K562 (cell line): ENCODE results near the gene ARMC8. TPM values are rescaled to one million over a fixed set of nuclear protein-coding genes. Genes with fewer than 3 reads are reported as not detected.

Experiments
- ETV6 ChIP-seq, 3 experiments: fragments of 150-350 bp in 1 of 3; sonication (generic) in 1 of 3; formaldehyde crosslinking in 1 of 3; IDR thresholded peaks; 2 replicates each; pipeline versions ENCODE4 v1.6.1 to v1.8.0; 2014 to 2022; ENCODE audit warnings: borderline replicate concordance in 2 of 3, low read depth in 2 of 3, antibody characterized with exemption in 1 of 3, low read length in 1 of 3, mild to moderate bottlenecking in 1 of 3, missing genetic modification reagents in 1 of 3
- FIP1L1 ChIP-seq: fragments of 200-400 bp; formaldehyde crosslinking; IDR thresholded peaks from 2 replicates; pipeline ENCODE4 v1.6.1; 2018; ENCODE audit warnings: mild to moderate bottlenecking, low read depth, low read length; ENCODE audit not compliant: poor library complexity, severe bottlenecking
- GABPA ChIP-seq: fragments of 200-800 bp; sonication (Bioruptor generic); conservative IDR thresholded peaks from 2 replicates; pipeline ENCODE4 v1.6.1; 2016; ENCODE audit warnings: low read depth, missing genetic modification characterization, missing compliant biosample characterization
- HDAC3 ChIP-seq: fragments of 450-650 bp; IDR thresholded peaks from 2 replicates; pipeline ENCODE4 v1.6.1; 2018; ENCODE audit warnings: borderline replicate concordance, mild to moderate bottlenecking, moderate library complexity; ENCODE audit not compliant: partially characterized antibody
- HMG20B ChIP-seq: fragments of 250-450 bp; sonication (Bioruptor Pico); IDR thresholded peaks from 2 replicates; pipeline ENCODE4 v1.5.0; 2021; ENCODE audit warnings: mild to moderate bottlenecking
- MAFG ChIP-seq: fragments of 450-650 bp; conservative IDR thresholded peaks from 2 replicates; pipeline ENCODE4 v1.6.1; 2016; ENCODE audit warnings: missing genetic modification characterization, missing compliant biosample characterization
- PURB ChIP-seq: sonication (generic); formaldehyde crosslinking; IDR thresholded peaks from 2 replicates; pipeline ENCODE4 v1.9.0; 2021; ENCODE audit warnings: low read depth, mild to moderate bottlenecking, missing genetic modification reagents
- SMAD3 ChIP-seq: fragments of 450-650 bp; formaldehyde crosslinking; conservative IDR thresholded peaks from 2 replicates; pipeline ENCODE4 v1.4.0; 2020; ENCODE audit warnings: mild to moderate bottlenecking
- STAG1 ChIP-seq: sonication (generic); formaldehyde crosslinking; IDR thresholded peaks from 2 replicates; pipeline ENCODE4 v1.5.0; 2020; ENCODE audit warnings: missing genetic modification reagents, borderline replicate concordance
- TAF9B ChIP-seq: fragments of 450-650 bp; IDR thresholded peaks from 2 replicates; pipeline ENCODE4 v1.6.1; 2018; ENCODE audit warnings: mild to moderate bottlenecking; ENCODE audit not compliant: partially characterized antibody
- YY1 ChIP-seq, 3 experiments: IDR thresholded peaks; 2 replicates each; pipeline ENCODE4 v1.6.1; 2011; ENCODE audit warnings: low read length in 2 of 3, mild to moderate bottlenecking in 2 of 3, moderate library complexity in 2 of 3, borderline replicate concordance in 1 of 3, control low read depth in 1 of 3, low read depth in 1 of 3; ENCODE audit not compliant: insufficient read depth in 3 of 3, insufficient replicate concordance in 2 of 3, control insufficient read depth in 1 of 3, insufficient read length in 1 of 3; ENCODE audit errors: extremely low read depth in 1 of 3
- ZC3H8 ChIP-seq: fragments of 450-650 bp; IDR thresholded peaks from 2 replicates; pipeline ENCODE4 v1.6.1; 2017
- ZNF134 ChIP-seq: fragments of 250-450 bp; sonication (Bioruptor Pico); conservative IDR thresholded peaks from 2 replicates; pipeline ENCODE4 v1.4.0; 2020
- ZNF217 ChIP-seq: sonication (generic); formaldehyde crosslinking; IDR thresholded peaks from 2 replicates; pipeline ENCODE4 v1.8.0; 2022; ENCODE audit warnings: mild to moderate bottlenecking, missing genetic modification reagents
- ZNF239 ChIP-seq: fragments of 250-450 bp; sonication (Bioruptor Pico); IDR thresholded peaks from 2 replicates; pipeline ENCODE4 v1.4.0; 2020; ENCODE audit warnings: mild to moderate bottlenecking
- ZNF57 ChIP-seq: fragments of 450-650 bp; formaldehyde crosslinking; IDR thresholded peaks from 2 replicates; pipeline ENCODE4 v1.4.0; 2020; ENCODE audit warnings: mild to moderate bottlenecking, moderate library complexity
- polyA plus RNA-seq, 8 experiments: library from polyadenylated mRNA; depleted of rRNA in 4 of 8; stranded (reverse) in 5 of 8; unstranded in 3 of 8; fragments of >200 nt; fragmentation: Nextera tagmentation in 2 of 8; fragmentation: Illumina TruSeq in 1 of 8; extraction: Ambion mirVana in 2 of 8; extraction: Trizol in 1 of 8; gene quantifications; 2 replicates each; pipeline versions ENCODE4 v1.2.1 to v1.2.3, GENCODE V29; 2011 to 2014; ENCODE audit warnings: inconsistent platforms in 1 of 8, missing spikeins in 1 of 8
- total RNA-seq, 7 experiments: library from RNA; depleted of rRNA in 6 of 7; stranded (reverse); fragments of >200 nt in 6 of 7; fragmentation: Illumina TruSeq in 2 of 7; extraction: Trizol in 2 of 7; gene quantifications; 2 replicates each; pipeline versions ENCODE4 v1.2.1 to v1.2.3, GENCODE V29; 2011 to 2021; ENCODE audit warnings: low replicate concordance in 1 of 7
- TF ChIP-seq, protein P1 (sequence below), 3 experiments: fragments of 200-800 bp in 1 of 3; fragments of 250-450 bp in 1 of 3; fragments of 450-650 bp in 1 of 3; sonication (Bioruptor Pico) in 1 of 3; sonication (Bioruptor generic) in 1 of 3; formaldehyde crosslinking in 1 of 3; IDR thresholded peaks; 2 replicates each; pipeline versions ENCODE4 v1.6.1 to v1.8.0; 2016 to 2022; ENCODE audit warnings: mild to moderate bottlenecking in 2 of 3, missing genetic modification characterization in 2 of 3, missing compliant biosample characterization in 1 of 3, moderate library complexity in 1 of 3
- TF ChIP-seq, protein P2 (sequence below): sonication (generic); IDR thresholded peaks from 2 replicates; pipeline ENCODE4 v1.6.1; 2016
- TF ChIP-seq, protein P3 (sequence below): fragments of 250-450 bp; sonication (Bioruptor Pico); IDR thresholded peaks from 2 replicates; pipeline ENCODE4 v1.8.0; 2021; ENCODE audit warnings: borderline replicate concordance, mild to moderate bottlenecking, moderate library complexity; ENCODE audit not compliant: poor library complexity, severe bottlenecking

ARMC8 gene
- total and polyA plus RNA-seq, 9 of the 15 experiments (the other 6 are each of a cell fraction or from before 2014, with no cell fraction given) = 22.4 to 76.1 (median 37.3) TPM

DNA sequence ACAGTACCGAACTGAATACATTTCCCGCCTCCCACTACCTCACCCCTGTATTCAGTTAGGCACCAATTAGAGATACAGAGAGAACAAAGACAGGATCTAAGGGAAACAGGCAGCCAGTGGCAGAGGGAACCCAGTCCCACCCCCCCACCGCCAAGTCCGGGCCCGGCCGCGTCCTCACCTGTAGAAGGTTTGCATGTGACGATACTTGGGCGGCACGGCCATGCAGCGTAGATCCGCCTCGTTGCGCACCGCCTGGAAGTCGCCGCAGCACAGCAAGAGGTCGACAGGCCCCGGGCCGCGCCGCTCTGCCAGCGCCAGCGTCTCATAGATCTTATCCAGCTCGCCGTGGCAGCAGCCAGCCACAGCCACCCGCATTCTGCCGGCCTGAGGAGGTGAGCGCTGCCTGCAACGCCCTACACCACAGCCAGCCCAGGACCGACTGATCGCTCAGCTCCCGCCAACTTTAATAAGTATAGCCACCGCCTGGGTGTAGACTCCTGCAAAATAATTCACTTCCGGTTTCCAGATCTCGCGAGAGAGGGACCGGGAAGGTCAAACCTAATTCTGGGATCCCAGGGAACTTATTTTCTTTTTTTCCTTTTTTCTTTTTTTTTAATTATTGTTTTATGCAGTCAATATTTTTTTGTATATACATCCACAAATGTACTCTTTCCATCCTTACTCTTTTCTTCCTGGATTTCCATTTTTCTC lies 12.5 kb upstream of the ARMC8 start, which contains the start of gene DBR1 (continued):
- TF ChIP-seq YY1 (IDR thresholded peaks at IDR 0.05; ENCODE audit: borderline replicate concordance in 1 of 3, control insufficient read depth in 1 of 3, extremely low read depth in 1 of 3, insufficient read depth in 3 of 3, insufficient read length in 1 of 3, insufficient replicate concordance in 2 of 3, low read depth in 1 of 3, low read length in 2 of 3) = peak; percentile 13 to 62 (median 56)
- TF ChIP-seq, protein P1, sequence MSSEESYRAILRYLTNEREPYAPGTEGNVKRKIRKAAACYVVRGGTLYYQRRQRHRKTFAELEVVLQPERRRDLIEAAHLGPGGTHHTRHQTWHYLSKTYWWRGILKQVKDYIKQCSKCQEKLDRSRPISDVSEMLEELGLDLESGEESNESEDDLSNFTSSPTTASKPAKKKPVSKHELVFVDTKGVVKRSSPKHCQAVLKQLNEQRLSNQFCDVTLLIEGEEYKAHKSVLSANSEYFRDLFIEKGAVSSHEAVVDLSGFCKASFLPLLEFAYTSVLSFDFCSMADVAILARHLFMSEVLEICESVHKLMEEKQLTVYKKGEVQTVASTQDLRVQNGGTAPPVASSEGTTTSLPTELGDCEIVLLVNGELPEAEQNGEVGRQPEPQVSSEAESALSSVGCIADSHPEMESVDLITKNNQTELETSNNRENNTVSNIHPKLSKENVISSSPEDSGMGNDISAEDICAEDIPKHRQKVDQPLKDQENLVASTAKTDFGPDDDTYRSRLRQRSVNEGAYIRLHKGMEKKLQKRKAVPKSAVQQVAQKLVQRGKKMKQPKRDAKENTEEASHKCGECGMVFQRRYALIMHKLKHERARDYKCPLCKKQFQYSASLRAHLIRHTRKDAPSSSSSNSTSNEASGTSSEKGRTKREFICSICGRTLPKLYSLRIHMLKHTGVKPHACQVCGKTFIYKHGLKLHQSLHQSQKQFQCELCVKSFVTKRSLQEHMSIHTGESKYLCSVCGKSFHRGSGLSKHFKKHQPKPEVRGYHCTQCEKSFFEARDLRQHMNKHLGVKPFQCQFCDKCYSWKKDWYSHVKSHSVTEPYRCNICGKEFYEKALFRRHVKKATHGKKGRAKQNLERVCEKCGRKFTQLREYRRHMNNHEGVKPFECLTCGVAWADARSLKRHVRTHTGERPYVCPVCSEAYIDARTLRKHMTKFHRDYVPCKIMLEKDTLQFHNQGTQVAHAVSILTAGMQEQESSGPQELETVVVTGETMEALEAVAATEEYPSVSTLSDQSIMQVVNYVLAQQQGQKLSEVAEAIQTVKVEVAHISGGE (CRISPR knock-in tag; IDR thresholded peaks at IDR 0.05) = 0 out of 6 replicates have a peak, but pooled peaks of 1 of the 3 experiments have one; percentile 30
- no peak for TF ChIP-seq ZNF239 (CRISPR knock-in tag)
- TF ChIP-seq GABPA (tag) = peak; percentile 86
- TF ChIP-seq ZNF57 (CRISPR knock-in tag) = no peak
- TF ChIP-seq SMAD3 = no peak
- TF ChIP-seq, protein P2, sequence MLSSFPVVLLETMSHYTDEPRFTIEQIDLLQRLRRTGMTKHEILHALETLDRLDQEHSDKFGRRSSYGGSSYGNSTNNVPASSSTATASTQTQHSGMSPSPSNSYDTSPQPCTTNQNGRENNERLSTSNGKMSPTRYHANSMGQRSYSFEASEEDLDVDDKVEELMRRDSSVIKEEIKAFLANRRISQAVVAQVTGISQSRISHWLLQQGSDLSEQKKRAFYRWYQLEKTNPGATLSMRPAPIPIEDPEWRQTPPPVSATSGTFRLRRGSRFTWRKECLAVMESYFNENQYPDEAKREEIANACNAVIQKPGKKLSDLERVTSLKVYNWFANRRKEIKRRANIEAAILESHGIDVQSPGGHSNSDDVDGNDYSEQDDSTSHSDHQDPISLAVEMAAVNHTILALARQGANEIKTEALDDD = no peak
- no peak for TF ChIP-seq ZNF134 (CRISPR knock-in tag)
- peak; percentile 73 for TF ChIP-seq TAF9B
- no peak for TF ChIP-seq HMG20B (CRISPR knock-in tag)
- no peak for TF ChIP-seq MAFG (tag)
- no peak for TF ChIP-seq PURB (CRISPR knock-in tag)
- TF ChIP-seq, protein P3, sequence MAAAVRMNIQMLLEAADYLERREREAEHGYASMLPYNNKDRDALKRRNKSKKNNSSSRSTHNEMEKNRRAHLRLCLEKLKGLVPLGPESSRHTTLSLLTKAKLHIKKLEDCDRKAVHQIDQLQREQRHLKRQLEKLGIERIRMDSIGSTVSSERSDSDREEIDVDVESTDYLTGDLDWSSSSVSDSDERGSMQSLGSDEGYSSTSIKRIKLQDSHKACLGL (CRISPR knock-in tag) = no peak
- no peak for TF ChIP-seq ZNF217 (CRISPR knock-in tag)
- no peak for TF ChIP-seq ZC3H8
- TF ChIP-seq HDAC3 = no peak
- no peak for TF ChIP-seq STAG1 (CRISPR knock-in tag)
- TF ChIP-seq ETV6 (IDR thresholded peaks at IDR 0.05; ENCODE audit: borderline replicate concordance in 1 of 2, low read depth in 2 of 2, low read length in 1 of 2) = no peak
- TF ChIP-seq ETV6 (CRISPR knock-in tag; IDR thresholded peaks at IDR 0.05; ENCODE audit: borderline replicate concordance) = no peak
- TF ChIP-seq FIP1L1 = peak; percentile 42
- TF ChIP-seq, all 486 proteins: peak for 93
